GF-D8 (cell line): ENCODE data around the gene COQ10A.
A peak's percentile ranks its signal among the peaks of the same experiment; 100 is the strongest.
"Not testable (repeated sequence)": the region's sequence is repeated elsewhere in the genome, so short reads cannot be mapped to it uniquely, and the experiment has no call there.

Experiments used
- DNase-seq: peaks from one replicate; lab custom pipeline; 2025; lab: John Stamatoyannopoulos, UW

COQ10A gene

DNA sequence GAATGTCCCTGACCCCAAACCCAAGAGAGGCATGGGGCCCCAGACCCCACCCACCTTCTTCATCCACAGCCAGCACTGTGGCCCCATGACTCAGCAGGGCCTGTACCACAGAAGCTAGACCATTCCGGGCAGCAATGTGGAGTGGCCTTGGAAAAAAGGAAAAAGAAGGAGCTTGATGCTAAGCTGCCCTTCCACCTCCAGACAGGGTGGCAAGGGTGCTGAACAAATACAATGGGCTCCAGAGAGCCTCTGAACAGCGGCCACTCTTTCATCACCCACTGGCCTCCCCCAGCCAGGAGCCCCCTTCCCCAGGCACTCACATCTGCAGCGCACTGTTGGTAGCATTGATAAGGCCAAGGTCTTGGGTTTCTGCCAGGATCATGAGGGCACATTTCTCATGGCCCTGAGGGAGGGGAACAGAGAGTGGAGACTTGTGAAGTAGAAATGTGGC is 23.0 kb upstream of the COQ10A start:
- DNase-seq, result no peak

DNA sequence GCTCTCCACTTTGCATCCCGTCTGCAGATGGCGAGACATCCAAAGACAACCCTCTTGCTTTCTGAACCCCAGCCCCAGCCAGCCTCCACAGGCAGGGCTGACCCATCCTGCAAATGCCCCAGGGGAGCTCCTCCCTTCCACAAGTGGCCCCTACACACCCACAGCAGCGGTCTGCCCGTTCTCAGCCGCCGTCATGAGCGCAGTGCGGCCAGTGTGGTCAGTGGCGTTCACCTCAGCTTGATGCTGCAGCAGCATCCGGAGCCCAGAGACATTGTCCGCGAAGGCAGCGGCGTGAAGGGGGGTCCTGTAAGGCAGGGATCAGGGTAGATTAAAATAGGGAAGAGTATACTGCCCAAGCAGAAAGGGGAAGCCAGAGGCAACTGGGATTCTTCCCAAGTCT is 22.2 kb upstream of the COQ10A start:
- DNase-seq, result no peak

- DNase-seq, result no peak
These were observed 18.8 kb upstream of the COQ10A start for GRCh38 chr12:56247923-56248322.

- DNase-seq, result no peak
These were observed 18.0 kb upstream of the COQ10A start for GRCh38 chr12:56248711-56249110.

GRCh38 chr12:56252649-56253048 is 14.1 kb upstream of the COQ10A start:
- DNase-seq, result no peak

GRCh38 chr12:56253091-56253490 is 13.7 kb upstream of the COQ10A start:
- DNase-seq, result no peak

DNA sequence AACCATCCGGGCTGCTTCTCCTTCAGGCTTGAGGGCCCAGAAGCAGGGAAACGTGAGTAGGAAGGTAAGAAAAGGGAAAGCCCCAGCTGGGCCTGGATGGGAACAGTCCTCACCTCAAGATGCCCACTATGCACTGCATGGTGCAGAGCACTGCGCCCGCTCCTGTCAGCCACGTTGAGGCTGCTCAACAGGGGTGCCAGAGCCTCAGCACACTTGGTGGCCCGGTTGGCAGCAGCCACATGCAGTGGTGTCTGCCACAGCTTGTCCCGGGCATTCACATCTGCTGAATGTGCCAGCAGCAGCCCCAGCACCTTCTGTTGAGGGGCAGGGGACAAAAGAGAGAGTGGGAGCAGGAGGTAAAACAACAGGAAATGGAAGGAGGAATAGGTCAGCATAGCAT is 11.1 kb upstream of the COQ10A start:
- no peak for DNase-seq

DNA sequence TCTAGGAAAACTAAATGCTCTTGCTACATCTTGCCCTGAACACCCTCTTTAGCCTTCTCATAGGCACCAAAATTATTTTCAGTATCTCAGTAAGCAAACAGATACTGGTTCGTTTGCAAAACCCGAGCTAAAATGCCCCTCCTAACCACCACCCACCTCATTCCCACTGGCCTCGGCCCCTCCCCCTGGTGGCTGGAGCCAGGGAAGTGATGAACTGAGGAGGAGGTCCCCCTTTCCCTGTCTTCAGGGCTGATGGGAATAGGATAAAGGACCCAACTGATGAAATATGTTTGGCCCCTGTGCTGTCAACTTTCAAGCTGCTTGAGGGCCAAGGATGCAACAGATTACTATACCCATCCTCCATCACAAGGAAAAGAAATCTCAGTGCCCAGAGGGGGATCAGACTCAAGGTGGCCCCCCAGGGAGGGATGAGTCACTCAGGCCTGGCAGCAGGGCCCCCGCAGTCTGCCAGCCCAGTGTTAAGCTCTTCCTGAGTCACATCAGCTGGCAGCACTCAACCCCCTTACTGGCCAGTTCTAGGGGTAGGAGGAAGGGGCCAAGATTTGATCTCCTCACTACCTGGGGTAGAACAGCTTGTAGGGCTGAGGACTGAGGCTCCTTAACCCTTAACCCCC is 10.3 kb upstream of the COQ10A start:
- no peak for DNase-seq

GRCh38 chr12:56257071-56257470 is 9.7 kb upstream of the COQ10A start:
- DNase-seq, result no peak

DNA sequence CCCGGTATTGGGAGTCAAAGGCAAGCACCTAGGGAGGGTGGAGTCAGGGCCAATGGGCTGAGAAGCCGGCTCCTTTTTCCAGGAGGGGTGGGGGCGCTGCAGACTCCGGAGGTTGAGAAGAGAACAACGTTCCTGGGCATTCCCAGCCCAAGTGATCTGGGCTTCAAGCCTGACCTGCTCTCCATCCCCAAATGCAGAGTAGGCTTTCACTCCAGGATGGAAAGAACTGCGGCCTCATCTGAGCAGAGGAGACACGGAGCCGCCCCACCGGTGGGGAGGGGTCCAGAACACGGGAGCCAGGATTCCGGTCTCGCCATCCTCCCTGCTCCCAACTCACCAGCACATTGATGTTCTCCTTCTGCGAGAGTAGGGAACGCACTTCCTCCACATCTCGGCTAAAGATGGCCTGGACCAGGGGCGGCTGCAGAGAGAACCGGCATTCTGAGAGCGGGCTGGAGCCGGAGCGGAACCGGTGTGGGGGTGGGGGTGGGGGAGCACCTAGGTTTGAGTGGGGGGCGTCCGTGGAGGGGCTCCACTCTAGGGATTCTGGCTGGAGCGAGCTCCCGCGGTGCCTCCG is 9.2 kb upstream of the COQ10A start:
- no peak for DNase-seq

GRCh38 chr12:56258068-56258819 is 8.5 kb upstream of the COQ10A start, which contains the start of gene ANKRD52:
TSS of gene ANKRD52 (minus strand) at chr12:56258384. CDS start at chr12:56258269, 115 bp downstream.
- peak; percentile 14 for DNase-seq

GRCh38 chr12:56258820-56259183 is 7.9 kb upstream of the COQ10A start:
- DNase-seq, result no peak

GRCh38 chr12:56260380-56260779 is 6.4 kb upstream of the COQ10A start:
- DNase-seq, result no peak

GRCh38 chr12:56260921-56261320 is 5.8 kb upstream of the COQ10A start:
- no peak for DNase-seq

GRCh38 chr12:56261503-56262232 is 5.1 kb upstream of the COQ10A start:
- no peak for DNase-seq

DNA sequence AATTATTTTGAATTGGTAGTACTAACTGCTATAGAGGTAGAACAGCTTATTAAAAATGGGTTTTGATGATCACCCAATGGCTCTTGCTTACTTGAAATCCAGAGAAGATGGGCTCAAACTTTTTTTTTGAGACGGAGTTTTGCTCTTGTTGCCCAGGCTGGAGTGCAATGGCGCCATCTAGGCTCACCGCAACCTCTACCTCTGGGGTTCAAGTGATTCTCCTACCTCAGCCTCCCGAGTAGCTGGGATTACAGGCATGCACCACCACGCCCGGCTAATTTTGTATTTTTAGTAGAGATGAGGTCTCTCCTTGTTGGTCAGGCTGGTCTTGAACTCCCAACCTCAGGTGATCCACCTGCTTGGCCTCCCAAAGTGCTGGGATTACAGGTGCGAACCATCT is 3.8 kb upstream of the COQ10A start:
- not testable (repeated sequence) for DNase-seq

DNA sequence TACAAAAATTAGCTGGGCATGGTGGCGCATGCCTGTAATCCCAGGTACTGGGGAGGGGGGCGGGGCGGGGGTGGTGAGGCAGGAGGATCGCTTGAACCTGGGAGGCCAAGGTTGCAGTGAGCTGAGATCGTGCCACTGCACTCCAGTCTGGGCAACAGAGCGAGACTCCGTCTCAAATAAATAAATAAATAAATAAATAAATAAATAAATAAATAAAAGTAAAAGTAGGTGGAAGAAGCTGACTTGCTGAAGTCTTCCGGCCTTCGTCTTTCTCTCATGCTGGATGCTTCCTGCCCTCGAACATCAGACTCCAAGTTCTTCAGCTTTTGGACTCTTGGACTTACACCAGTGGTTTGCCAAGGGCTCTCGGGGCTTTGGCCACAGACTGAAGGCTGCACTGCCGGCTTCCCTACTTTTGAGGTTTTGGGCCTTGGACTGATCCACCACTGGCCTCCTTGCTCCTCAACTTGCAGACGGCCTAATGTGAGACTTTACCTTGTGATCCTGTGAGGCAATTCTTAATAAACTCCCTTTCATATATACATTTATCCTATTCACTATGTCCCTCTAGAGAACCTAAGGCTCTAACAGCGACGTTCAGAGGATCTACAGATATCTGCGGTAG is 562 bp upstream of the COQ10A start:
- DNase-seq, result not testable (repeated sequence)

GRCh38 chr12:56267443-56268071 is 815 bp downstream of the COQ10A start:
- DNase-seq, result no peak

DNA sequence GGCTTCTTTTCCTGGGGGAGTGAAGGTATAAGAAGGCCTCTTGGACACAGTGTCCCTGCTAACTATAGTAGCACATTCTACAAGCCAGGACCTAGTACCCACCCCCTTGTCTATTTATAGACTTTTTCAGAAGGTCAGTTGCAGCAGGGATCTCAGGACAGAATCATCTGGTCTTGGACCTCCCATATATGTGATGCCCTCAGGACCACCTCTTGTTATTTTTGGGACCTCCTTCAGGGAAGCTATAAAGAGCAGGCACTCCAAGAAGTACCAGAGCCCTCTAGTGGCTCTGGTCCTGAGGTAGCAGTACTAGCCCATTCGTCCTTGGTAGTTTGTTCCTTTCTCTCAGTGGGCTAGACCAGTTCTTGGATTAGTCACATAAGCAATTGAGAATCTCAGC is 4.3 kb downstream of the COQ10A start:
- DNase-seq, result no peak

GRCh38 chr12:56272468-56272867 is 5.7 kb downstream of the COQ10A start:
- DNase-seq, result not testable (repeated sequence)

DNA sequence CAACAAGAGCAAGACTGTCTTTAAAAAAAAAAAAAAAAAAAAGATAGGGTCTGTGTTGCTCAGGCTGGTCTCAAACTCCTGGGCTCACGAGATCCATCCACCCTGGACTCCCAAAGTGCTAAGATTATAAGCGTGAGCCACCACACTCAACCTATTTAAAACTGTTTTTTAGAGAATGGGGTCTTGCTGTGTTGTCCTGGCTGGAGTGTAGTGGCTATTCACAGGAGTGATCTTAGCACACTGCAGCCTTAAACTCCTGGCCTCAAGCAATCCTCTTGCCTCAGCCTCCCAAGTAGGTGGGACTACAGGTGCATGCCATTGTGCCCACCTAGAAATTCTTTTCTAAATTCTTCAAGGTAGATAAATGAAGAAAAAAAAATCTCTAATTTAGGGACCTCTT is 7.6 kb downstream of the COQ10A start:
- DNase-seq, result no peak

GRCh38 chr12:56278905-56279304 is 12.2 kb downstream of the COQ10A start:
- no peak for DNase-seq
